HG03442 (cell line): ENCODE measurements around the gene AKAP8L.

ENCODE experiments used
- ATAC-seq: cut with Tn5 transposase; IDR thresholded peaks from one replicate; pipeline ENCODE4 v1.9.1; 2021; ENCODE audit warnings: mild to moderate bottlenecking, moderate library complexity; ENCODE audit not compliant: unreplicated experiment

Gene AKAP8L

GRCh38 chr19:15449620-15450527 is 31.1 kb upstream of the AKAP8L start, which contains the start of gene WIZ:
Gene WIZ, minus strand, starts transcription at chr19:15449956. Its CDS starts 1,649 bp downstream, at chr19:15448307.
- ATAC-seq = peak; percentile 52

GRCh38 chr19:15448778-15449619 is 30.2 kb upstream of the AKAP8L start:
- ATAC-seq = peak; percentile 20

GRCh38 chr19:15448044-15448777 is 29.4 kb upstream of the AKAP8L start:
- ATAC-seq = no peak

GRCh38 chr19:15447057-15447456 is 28.3 kb upstream of the AKAP8L start:
- no peak for ATAC-seq

- no peak for ATAC-seq
Observed at GRCh38 chr19:15445807-15446376, 27.1 kb upstream of the AKAP8L start.

GRCh38 chr19:15445227-15445605 is 26.4 kb upstream of the AKAP8L start:
- no peak for ATAC-seq

GRCh38 chr19:15444505-15445226 is 25.9 kb upstream of the AKAP8L start:
- no peak for ATAC-seq

GRCh38 chr19:15443838-15444237 is 25.1 kb upstream of the AKAP8L start:
- no peak for ATAC-seq

- no peak for ATAC-seq
Observed at GRCh38 chr19:15443325-15443724, 24.5 kb upstream of the AKAP8L start.

GRCh38 chr19:15442142-15442920 is 23.5 kb upstream of the AKAP8L start:
- no peak for ATAC-seq

- no peak for ATAC-seq
Observed at GRCh38 chr19:15441317-15441716, 22.5 kb upstream of the AKAP8L start.

- ATAC-seq = no peak
Observed at GRCh38 chr19:15439821-15440641, 21.2 kb upstream of the AKAP8L start.

GRCh38 chr19:15439078-15439799 is 20.5 kb upstream of the AKAP8L start:
- no peak for ATAC-seq

GRCh38 chr19:15438577-15438976 is 19.8 kb upstream of the AKAP8L start:
- ATAC-seq = no peak

GRCh38 chr19:15438124-15438496 is 19.3 kb upstream of the AKAP8L start:
- no peak for ATAC-seq

GRCh38 chr19:15437355-15438123 is 18.8 kb upstream of the AKAP8L start:
- ATAC-seq = no peak

- ATAC-seq = no peak
Observed at GRCh38 chr19:15436826-15437110, 18.0 kb upstream of the AKAP8L start.
